C4-2B (cell line): ENCODE results near the gene SIN3A.
"Not testable (repeated sequence)": the region's sequence is repeated elsewhere in the genome, so short reads cannot be mapped to it uniquely, and the experiment has no call there.

Experiments used
- H3K27ac ChIP-seq: fragments of 450-650 bp; 2 replicates; pipeline ENCODE4 v1.5.1; 2017
- CTCF ChIP-seq: fragments of 450-650 bp; conservative IDR thresholded peaks from 2 replicates; pipeline ENCODE4 v1.5.1; 2017; ENCODE audit warnings: mild to moderate bottlenecking
- ZFX ChIP-seq: fragments of 450-650 bp; IDR thresholded peaks from 2 replicates; pipeline ENCODE4 v1.6.1; 2017

The SIN3A gene

GRCh38 chr15:75335313-75335704, 116.2 kb downstream of the SIN3A start:
- TF ChIP-seq ZFX (no peak), CTCF (no peak)
- peak overlapping the region; percentile 76 for H3K27ac ChIP-seq

DNA sequence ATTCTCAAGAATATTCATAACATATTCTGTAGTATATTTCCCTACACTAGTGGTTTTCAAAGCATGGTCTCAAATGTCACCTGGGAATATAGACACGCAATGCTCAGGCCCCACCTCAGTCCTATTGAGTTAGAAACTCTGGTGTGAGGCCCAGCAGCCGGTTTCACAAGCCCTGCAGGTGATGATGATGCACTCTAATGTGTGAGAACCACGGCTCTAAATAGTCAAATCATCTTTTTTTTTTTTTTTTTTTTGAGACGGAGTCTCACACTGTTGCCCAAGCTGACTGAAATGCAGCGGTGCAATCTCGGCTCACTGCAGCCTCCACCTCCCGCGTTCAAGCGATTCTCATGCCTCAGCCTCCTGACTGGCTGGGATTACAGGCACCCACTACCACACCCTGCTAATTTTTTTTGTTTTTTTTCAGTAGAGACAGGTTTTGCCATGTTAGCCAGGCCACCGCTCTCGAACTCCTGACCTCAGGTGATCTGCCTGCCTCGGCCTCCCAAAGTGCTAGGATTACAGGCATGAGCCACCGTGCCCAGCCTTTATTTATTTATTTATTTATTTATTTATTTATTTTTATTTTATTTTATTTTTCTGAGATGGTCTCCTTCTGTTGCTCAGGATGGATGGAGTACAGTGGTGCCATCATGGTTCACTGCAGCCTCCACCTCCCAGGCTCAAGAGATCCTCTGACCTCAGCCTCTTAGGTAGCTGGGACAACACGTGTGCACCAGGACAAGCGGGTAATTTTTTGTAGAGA, 117.7 kb downstream of the SIN3A start:
- H3K27ac ChIP-seq, result not testable (repeated sequence)

DNA sequence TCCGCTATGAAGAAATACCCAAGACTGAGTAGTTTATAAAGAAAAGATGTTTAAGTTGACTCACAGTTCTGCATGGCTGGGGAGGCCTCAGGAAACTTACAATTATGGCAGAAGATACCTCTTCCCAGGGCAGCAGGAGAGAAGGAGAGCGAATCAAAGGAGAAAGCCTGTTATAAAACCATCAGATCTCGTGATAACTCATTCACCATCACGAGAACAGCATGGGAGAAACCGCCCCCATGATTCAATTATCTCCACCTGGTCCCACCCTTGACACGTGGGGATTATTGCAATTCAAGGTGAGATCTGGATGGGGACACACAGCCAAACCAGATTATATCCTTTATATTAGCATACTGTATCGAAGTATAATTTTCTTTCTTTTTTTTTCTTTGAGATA, 119.4 kb downstream of the SIN3A start:
- not testable (repeated sequence) for H3K27ac ChIP-seq

GRCh38 chr15:75329571-75329970, 121.9 kb downstream of the SIN3A start:
- no peak for TF ChIP-seq ZFX
- no peak overlapping the region for H3K27ac ChIP-seq

GRCh38 chr15:75328493-75329314, 122.8 kb downstream of the SIN3A start:
- no peak overlapping the region for H3K27ac ChIP-seq
- no peak for TF ChIP-seq CTCF
- TF ChIP-seq ZFX, result no peak

GRCh38 chr15:75327491-75327890, 124.0 kb downstream of the SIN3A start:
- TF ChIP-seq CTCF (no peak), ZFX (no peak)
- H3K27ac ChIP-seq, result no peak overlapping the region

DNA sequence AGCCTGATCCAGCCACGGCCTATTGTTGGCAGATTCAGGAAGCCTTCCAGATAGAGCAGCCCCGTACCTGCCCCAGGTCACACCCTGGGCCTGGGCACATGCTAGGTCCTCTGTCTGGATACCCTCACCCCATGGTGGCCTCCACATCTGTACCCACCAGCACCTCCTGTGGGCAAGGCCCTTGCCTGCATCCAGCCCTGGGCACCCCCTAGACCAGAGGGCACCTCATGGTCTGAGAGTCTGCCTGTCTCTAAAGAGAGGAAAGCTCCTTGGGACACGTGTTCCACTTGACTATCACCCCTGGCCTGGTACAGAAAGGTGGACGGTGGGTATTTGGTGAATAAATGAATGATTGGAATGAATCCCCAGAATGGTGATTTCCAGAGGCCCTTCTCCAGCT, 124.5 kb downstream of the SIN3A start:
- TF ChIP-seq ZFX, result no peak
- no peak for TF ChIP-seq CTCF
- H3K27ac ChIP-seq, result no peak overlapping the region

DNA sequence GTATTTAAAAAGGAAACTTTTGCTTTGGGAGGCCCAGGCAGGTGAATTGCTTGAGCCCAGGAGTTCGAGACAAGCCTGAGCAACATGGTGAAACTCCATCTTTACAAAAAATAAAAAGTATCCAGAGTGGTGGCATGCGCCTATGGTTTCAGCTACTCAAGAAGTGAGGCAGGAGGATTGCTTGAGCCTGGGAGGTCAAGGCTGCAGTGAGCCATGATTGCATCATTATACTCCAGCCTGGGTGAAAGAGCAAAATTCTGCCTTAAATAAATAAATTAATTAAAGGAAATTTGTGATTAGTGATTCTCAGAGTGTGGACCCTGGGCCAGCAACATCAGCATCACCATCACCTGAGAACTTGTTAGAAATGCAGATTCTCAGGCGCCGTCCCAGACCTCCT, 125.6 kb downstream of the SIN3A start:
- TF ChIP-seq ZFX (no peak), CTCF (no peak)
- no peak overlapping the region for H3K27ac ChIP-seq

DNA sequence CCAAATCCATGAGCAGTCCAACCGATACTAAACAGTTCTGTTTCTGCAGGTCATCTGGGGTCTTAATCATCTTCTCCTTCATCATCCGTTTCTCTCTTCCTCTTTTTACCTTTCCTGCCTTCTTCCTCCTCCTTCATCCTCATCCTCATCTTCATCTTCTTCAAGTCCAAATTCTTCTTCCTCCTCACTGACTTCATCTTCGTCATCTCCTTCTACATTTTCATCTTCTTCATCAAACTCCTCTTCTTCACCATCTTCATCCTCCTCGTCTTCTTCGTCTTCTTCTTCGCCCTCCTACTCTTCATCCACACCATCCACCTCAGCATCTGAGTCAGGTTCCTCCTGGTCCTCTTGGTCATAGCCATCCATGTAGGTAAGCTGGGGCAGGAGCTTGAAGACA, 129.8 kb downstream of the SIN3A start:
- H3K27ac ChIP-seq, result no peak overlapping the region
- TF ChIP-seq ZFX, result no peak
- no peak for TF ChIP-seq CTCF
